GM18517 (cell line): ENCODE data around the gene PALD1.

Experiments used
- ATAC-seq: cut with Tn5 transposase; IDR thresholded peaks from one replicate; pipeline ENCODE4 v1.9.1; 2021; ENCODE audit warnings: mild to moderate bottlenecking, moderate library complexity; ENCODE audit not compliant: unreplicated experiment

The PALD1 gene

DNA sequence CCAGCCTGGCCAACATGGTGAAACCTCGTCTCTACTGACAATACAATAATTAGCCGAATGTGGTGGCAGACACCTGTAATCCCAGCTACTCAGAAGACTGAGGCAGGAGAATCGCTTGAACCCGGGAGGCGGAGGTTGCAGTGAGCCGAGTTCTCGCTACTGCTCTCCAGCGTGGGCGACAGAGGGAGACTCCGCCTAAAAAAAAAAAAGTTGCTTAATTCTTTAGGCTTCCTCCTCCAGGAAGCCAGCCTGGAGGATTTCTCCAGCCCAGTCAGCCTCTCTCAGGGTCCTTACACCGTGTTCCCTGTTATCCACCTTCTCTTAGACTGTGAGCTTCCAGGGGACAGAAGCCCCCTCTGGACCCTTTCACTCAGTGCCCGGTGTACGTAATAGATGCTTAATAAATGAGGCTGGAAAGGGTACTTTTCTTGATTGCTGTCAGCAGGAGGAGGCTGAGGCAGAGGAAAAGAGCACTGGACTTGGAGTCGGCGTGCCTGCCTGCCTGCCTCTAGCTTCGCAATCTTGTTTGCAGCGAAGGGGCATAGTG lies 20.7 kb upstream of the PALD1 start:
- no peak for ATAC-seq

DNA sequence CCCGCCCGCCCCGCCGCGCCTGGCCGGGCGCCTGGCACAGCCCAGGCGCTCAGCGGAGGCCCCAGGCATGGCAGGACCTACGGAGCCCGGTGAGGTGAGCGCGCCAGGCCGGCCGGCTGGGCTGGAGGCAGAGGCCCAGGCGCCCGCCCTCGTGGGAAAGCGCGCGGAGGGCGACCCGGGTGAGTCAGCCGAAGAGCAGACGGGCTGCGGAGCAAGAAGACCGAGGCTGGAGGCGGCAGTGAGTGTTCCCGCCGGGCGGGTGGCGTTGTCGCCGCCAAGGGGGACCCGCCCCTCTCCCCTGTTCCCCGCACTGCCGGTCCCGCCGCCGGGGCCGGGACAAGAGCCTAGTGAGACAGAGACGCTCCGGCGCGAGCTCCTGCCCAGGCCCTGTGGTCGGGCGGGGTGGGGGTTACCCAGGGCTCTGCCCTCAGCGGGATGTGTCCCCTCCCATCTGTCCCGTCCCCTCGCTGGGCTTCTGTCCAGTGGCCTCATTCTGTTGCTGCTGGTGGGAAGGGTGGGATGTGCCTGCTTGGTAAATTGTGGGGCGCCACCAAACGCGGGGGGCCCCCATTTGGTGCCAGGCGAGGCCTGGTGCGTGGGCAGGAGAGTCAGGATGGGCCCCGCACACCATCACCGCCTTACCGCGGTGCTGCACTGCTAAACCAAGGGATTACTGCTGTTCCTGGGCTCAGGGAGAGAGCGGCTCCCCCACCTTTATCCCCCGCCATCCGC lies 20.1 kb upstream of the PALD1 start:
- ATAC-seq = no peak

DNA sequence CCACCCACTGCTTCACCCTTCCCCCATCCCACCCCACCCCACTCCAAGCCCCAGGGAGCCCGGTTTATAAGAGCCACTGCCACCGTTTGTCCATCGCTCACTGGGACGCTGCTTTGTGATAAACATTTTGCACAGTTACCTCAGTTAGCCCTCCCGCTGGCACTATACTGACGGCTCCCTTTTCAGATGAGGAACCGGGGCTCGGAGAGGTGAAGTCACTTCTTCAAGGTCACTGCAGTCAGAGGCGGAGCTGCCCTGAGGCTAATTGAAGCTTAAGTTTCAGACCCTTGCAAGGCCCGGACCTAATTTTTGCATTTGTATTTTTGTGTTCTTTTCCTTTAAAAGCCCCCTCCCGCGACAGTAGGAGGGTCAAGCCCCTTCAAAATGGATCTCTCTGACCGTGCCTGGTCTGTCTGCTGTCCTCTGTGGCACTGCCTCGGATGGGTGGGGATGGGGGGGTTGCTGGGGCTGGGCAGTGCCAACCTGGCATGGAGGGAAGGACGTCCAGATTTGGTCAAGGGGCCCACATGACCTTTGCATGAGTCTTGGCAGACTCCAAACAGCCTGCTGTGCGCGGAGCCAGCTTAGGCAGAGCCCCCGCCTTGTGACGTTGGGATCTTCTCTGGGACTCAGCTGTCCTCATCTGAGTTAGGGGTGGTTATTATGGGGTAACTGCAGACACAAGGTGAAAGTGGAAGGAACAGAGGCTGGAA lies 19.4 kb upstream of the PALD1 start:
- no peak for ATAC-seq

DNA sequence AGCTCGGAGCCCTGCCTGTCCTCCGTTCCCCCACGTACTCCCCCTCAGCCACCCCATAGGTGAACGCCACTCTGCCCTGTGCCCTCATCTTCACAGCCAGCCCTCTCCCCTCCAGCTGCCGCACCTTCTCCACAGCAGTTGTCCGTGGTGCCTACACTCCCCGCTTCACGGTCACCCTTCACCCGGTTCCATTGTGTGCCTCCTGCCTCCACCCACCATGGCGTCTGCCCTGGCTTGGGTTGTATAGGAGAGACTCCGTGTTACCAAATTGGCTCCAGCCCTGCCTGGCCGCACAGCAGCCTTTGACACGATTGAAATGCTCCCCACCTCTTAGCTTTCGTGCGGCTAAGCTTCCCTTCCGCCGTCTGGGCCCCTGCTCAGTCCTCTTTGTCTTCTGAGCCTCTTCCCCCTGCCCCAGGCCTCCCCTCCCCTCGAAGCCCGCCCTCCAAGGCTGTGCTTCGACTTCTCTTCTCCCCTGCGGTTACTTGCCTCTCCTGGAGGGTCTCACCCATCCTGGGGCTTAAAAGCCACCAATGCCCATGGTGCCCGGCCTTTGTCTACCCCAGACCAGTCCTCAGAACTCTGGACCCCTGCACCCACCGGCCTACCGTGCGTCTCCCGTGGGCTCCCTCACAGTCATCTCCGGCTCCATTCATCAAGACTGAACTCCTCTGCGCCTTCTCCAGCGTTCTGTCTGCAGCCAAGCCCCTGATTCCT lies 18.6 kb upstream of the PALD1 start:
- ATAC-seq = no peak

DNA sequence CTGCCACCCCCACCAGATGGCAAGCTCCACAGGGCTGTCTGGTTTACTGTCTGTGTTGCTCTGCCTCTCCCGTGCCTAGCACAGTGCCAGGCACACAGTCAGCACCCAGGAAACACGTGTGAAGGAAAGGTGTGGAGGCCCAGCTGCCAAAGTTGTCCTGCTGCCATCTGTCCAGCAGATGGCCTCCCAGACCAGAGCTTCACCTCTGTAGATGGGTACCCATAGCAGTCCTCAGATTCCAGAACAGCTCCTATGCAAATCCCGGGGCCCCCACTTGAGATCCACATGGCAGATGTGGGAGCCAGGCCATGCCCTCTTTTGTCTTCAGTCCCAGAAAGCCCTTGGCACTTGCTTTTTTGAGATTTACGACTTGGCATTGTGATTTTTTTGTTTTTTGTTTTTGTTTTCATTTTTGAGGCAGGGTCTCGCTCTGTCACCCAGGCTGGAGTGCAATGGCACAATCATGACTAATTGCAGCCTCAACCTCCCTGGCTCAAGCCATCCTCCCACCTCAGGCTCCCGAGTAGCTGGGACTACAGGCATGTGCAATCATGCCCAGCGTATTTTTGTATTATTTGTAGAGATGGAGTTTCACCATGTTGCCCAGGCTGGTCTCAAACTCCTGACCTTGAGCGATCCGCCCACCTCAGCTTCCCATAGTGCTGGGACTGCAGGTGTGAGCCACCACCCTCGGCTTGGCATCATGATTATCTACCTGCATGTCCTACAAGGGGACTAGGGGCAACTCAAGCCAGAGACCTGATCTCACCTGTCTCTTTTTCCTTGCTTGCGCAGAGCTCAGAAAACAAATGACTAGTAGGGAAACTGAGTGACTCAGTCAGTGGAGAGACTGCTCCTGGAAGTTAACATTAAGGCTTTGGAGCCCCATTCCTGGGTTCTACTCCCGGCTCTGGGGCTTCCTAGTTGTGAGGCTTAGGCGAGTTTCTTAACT lies 16.9 kb upstream of the PALD1 start:
- no peak for ATAC-seq

DNA sequence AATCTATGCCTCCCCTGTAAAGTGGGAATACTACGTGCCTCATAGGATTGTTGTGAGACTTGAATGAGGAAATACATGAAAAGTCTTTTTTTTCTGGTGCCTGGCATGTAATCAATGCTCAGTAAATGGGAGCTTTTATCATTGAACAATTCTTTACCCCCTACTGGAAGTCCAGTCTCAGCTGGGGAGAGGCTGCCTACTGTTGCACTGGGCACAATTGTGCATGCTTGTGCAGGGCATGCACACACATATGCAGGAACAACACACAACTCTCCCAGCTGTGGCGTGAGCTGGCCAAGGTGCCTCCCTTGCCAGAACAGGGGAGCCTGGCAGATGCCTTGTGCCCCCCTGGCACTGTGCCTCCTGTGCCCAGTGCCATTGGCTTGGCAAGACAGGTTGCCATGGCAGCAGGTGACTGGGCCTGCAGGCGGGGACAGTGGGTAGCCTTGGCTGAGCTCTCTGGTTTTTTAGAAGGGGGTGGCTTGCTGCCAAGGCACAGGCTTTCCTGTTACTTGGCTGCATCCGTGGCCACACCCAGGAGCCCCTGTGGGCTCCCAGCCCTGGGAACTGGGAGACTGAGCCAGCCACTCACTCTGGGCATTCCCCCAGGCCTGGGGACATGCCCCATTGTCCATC lies 16.1 kb upstream of the PALD1 start:
- no peak for ATAC-seq

DNA sequence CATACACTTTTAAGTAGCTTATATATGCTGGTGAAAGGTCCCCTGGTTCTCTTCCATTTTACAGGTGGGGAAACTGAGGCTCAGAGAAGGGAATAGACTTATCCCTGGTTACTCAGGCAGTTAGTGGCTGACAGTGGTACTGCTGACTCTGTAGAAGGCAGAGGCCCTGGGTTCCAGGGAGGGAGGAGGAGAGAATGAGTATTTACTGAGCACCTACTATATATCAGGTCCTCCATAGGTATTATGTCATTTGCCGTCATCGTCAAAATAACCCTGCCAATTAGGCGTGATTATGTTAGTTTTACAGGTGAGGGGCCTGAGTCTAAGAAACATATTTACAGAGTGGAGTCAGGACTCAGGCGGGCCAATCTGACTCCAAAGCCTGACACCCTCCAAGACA lies 13.3 kb upstream of the PALD1 start:
- ATAC-seq = no peak

DNA sequence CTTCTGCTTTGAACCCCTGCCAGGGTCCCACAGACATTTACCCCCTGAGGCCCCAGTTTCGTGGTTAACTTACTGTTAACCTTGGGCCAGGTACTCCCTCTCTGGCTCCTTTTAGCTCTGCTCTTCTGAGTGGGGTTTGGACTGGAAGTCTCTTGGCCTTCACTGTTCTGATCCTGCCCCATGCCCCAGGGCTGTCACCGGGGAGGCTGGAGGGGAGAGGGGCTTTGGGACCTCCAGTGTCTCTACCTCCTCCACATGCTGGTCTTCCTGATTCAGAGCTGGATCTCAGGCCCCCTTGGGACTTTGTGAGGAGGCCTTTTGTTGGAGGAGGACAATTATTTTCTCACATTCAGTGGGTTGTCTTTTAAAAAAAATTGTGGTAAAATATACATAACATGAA lies 12.7 kb upstream of the PALD1 start:
- ATAC-seq = no peak

DNA sequence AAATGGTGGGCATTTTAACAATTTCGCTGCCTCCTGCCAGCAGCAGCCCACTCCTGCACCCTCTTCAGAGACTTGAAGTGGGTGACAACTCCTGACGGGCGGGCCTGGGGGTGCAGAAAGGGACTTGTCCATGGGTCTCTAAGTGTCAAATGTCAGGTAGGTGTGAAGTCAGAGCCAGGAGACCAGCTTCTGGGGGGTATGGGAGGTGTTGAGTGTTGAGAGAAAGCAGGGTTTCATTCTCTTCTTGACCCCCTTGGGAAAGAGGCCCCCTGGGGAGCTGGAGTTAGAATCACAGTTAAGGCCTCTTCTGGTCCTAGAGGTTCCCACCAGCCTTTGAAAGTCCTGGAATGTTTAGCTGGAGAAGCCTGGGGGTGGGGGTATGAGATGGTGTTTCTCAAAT lies 11.6 kb upstream of the PALD1 start:
- ATAC-seq = no peak

DNA sequence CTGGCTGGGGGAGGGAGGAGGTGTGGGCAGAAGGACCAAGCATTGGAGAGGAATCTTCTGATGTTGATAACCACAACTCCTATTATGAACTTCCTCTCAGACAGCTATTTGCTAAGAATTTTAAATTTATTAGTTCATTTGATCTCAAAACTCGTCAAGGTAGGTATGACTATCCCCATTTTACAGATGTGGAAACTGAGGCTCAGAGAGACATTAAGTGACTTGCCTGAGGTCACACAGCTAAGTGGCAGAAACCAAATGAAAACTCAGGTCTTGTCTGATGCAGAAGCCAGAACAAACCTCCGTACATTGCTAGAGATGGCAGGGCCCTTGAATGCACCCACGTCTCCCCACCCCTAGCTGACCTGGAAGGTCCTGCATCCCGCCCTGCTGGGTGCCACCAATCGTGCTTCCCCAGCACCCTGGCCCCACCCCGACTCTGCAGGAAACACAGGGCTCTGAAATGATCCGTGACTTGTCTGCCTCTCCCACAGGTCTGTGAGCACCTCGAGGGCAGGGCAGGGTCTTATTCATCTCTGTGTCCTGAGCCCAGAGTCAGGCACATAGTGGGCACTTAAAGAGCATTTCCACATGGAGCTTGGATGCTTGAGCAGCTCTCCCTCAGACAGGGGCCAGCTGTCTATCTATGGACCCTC lies 5.6 kb upstream of the PALD1 start:
- no peak for ATAC-seq

DNA sequence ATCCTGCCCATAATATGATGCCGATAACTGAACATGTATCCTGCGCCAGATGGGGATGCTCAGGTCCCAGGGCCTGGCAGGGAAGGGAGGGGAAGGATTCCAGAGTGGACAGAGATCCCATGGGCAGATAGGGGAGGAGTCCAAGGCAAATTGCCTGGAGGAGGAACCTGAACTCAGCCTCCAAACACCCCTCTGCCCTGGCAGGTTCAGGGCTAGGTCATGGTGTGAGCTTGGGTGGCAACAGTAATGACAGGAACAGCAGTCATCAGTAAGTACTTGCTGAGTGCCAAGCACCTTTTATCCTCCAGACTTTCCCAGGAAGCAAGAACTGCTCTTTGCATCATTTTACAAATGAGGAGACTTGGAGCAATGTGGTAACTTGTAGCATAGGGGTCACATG lies 3.8 kb upstream of the PALD1 start:
- no peak for ATAC-seq

DNA sequence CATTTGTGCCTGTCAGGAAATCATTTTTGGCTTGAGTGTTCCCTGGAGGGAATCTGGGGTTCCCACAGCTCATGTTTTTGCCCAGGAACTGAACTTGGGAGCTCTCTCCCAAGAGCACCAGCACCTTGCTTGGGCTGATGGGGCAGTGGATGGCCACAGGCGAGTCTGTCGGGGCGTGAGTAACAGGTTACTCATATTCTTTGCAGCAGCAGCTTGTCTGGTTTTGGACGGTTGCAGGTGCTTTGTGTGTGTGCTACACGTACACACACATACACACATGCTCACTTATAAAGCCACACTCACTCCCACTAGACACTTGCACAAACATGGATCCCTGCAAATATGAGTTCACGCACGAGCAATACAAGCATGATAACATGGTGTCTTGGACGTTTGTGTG lies 2.9 kb upstream of the PALD1 start:
- no peak for ATAC-seq

DNA sequence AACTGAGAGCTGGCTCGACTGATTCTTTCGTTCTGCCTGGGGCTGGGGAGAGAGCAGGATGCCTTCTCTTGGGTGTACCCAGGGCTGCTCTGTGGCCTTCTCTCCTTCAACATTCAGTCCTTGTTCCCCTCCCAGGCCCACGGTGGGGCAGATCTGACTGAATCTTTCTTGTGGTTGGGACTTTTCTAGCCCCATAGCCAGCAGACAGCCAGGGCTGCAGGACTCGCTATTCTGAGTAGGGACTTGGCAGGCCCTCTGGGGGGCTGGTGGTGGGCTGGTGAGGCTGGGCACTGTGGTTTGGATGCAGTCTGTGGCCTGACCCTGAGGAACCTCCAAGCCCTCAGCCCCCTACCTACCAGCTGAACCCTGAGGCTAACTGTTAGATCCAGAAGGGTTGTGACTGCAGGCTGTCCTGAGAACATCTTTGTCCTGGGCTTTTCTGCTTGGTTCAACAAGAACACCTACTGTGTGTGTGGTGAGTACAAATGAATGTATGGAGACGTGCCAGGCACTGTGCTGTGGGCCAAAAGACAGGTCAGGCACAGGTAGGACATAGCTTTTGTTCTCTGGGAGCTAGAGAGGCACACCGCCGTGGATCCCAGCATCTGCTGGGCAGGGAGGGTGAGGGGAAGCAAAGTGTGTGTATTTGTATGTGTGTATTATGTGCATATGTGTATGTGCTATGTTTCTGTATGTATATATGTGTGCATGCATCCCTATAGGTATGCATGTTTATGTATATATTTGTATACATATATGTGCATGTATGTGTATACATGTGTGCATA lies 2.1 kb upstream of the PALD1 start:
- no peak for ATAC-seq

DNA sequence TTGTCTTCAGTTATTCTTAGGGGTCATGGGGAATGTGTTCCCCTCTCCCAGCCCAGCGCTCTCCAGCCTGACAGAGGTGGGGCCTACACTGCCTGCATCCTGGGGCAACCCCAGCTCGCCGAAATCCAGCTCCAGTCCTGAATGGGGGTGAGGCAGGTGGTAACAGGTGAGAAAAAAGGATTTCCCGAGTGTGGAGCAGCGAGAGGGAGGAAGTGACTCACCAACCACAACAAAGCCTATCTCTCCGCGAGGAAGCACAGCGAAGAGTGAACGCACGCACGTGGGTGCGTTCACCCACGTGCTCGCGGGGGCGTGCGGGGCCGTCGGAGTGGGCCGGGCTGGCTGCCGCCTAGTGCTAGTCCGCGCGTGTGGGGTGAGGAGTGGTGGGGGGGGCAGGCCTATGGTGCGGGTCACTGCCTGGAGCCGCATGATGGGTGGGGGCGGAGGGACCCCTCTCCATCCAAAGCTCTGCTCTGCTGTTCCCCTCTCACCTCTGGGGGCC lies 855 bp upstream of the PALD1 start:
- no peak for ATAC-seq

DNA sequence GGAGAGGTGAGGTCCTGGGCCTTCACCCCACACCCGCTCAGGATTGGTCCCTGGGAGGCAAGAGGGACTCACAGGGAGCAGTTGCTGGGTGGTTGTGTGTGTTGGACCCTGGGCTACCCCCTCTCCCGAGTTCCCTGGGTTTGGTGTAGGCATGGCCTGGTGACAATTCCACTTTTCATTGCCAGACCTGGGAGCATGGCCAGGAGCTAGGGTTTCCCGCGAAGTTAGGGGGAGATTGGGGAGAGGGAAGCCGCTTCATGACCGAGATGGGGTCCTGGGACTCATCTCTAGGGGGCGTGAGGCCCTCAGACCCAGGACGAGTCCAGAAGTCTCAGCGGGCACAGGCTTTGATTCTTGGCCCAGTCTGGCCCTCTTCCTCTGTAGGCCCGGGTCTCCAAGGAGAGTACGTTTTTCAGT lies 606 bp downstream of the PALD1 start:
- ATAC-seq = no peak

DNA sequence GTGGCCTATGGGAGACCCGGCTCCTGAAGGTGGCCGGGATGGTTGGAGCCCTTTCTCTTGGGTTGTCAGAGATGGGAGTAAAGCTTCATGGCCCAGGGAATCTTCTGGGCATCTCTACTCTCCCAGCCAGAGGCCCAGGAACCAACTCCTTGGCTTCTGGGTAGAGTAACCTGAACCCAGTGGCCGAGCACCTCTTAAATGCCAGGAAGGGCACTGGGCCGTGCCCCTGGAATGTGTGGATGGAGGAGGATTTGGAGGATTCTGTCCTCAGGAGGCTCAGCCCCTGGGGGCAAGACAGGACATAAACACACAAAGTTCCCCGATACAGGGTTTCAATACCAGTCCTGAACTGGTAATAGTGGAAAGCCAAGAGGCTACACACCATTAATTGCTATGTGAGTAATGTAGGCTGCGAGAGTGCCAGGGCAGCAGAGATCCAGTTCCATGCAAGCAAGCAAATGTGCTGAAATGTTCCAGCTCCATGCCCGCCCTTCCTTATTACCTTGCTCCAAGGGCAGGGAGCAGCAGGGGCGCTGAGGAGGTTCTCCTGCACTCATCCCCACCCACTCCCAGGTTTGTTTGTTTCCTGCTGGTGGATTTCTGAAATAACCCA lies 1.2 kb downstream of the PALD1 start:
- no peak for ATAC-seq

DNA sequence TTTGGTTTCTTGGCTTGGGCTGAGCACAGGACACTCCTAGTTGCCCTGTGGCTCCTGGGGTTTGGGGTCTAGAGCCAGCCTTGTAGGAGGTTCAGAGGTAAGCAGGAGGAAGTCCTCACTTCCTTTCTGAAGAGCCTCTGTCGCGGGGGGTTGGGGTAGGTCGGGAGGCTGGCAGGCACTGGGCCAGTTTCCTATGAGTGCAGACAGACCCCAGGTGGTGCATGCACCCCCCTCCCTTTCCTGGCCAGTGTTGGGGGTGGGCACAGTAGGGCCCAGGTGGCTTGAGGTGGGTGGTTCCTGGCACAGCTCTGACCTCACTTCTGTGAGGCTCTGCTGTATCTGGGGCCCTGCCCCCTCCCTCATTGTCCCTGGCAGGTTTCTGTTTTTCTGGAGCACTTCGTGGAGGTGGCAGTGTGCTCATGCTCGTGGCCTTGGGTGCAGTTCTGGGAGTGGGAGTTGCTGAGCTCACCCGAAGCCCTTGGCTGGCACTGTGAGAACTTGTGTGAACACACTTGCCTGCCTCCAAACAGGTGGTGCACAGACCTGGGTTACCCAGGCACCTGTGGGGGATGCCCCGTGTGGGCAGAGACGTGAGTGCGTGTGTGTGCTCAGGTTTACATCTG lies 1.8 kb downstream of the PALD1 start:
- ATAC-seq = no peak

DNA sequence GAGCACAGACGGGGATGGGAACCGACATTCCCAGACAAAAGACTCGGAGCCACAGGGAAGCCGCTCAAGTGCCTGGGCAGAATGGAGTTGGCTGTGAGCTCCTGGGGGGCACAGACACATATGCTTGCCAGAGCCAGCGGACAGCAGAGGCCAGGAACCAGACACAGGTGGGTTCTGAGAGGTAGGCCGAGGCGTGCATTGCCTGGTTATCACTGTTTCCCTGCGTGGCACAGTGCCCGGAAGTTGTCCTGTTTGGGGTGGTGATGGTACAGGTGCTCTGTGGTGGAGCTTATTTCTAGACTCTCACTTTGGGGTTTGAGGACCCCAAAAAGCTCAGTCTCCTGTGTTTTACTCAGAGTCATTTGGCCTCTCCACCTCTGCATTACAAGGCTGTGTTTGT lies 2.5 kb downstream of the PALD1 start:
- ATAC-seq = no peak
